ENCODE measurements around the gene F12.

F12 gene

GRCh38 chr5:177429248-177430040, 20.1 kb upstream of the F12 start:
- FAIRE-seq (no peak), DNase-seq (ENCODE audit: insufficient read length, low spot score) (no peak)
- no peak for TF ChIP-seq CTCF (IDR thresholded peaks at IDR 0.05; ENCODE audit: insufficient read depth, missing control alignments)

GRCh38 chr5:177428574-177429217, 19.3 kb upstream of the F12 start:
- TF ChIP-seq CTCF (IDR thresholded peaks at IDR 0.05; ENCODE audit: insufficient read depth, missing control alignments): no peak
- DNase-seq (ENCODE audit: insufficient read length, low spot score) (no peak), FAIRE-seq (no peak)

- TF ChIP-seq CTCF (IDR thresholded peaks at IDR 0.05; ENCODE audit: insufficient read depth, missing control alignments): no peak
- DNase-seq (ENCODE audit: insufficient read length, low spot score): no peak
- no peak for FAIRE-seq
Measured at GRCh38 chr5:177427919-177428573, 18.7 kb upstream of the F12 start.

DNA sequence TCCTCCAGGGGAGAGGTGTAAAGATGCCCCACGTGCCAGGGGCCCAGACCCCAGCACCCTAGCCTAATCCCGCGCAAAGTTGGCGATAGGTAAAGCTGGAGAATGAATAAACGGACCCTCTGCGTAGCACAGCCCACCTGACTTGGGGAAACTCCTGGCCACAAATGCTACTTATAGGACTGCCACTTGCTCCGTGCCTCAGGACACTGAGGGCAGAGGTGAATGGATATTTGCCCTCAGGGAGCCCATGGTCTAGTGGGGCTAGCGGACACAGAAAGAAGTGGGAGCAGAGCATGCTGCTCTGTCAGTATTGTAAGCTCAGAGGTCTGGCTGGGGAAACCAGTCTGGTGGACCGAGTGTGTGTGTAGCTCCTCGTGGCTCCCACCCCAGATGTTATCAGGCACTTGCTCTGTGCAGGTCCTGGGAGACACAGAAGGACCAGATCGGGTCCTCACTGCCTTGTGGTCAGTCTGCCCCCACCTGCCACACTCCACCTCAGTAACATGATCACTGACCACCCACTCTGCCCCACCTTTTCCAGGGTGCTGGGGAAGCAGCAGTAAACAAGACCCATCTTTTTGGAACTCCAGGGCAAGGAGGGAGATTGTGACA, 18.0 kb upstream of the F12 start:
- DNase-seq (ENCODE audit: insufficient read length, low spot score) (no peak), FAIRE-seq (no peak)
- no peak for TF ChIP-seq CTCF (IDR thresholded peaks at IDR 0.05; ENCODE audit: insufficient read depth, missing control alignments)

- no peak for TF ChIP-seq CTCF (IDR thresholded peaks at IDR 0.05; ENCODE audit: insufficient read depth, missing control alignments)
- no peak for FAIRE-seq
Measured at GRCh38 chr5:177426566-177427210, 17.3 kb upstream of the F12 start, which contains the start of gene GRK6. TSS of gene GRK6 (plus strand) at chr5:177426676. CDS start at chr5:177426846, 170 bp downstream.

GRCh38 chr5:177425801-177426565, 16.6 kb upstream of the F12 start:
- FAIRE-seq (no peak), DNase-seq (ENCODE audit: insufficient read length, low spot score) (peak; percentile 70)
- no peak for TF ChIP-seq CTCF (IDR thresholded peaks at IDR 0.05; ENCODE audit: insufficient read depth, missing control alignments)

More at GRCh38 chr5:177426566-177427210, 17.3 kb upstream of the F12 start, which contains the start of gene GRK6:
- DNase-seq (ENCODE audit: insufficient read length, low spot score): peak; percentile 99

Data from D721Med (cell line).